ENCODE measurements around the gene SPOPL. TPM values are rescaled to one million over a fixed set of nuclear protein-coding genes. Genes with fewer than 3 reads are reported as not detected.

The SPOPL gene
- polyA plus RNA-seq, 1 of the 3 experiments (the other 2 are of a cell fraction): 4.5 TPM

DNA sequence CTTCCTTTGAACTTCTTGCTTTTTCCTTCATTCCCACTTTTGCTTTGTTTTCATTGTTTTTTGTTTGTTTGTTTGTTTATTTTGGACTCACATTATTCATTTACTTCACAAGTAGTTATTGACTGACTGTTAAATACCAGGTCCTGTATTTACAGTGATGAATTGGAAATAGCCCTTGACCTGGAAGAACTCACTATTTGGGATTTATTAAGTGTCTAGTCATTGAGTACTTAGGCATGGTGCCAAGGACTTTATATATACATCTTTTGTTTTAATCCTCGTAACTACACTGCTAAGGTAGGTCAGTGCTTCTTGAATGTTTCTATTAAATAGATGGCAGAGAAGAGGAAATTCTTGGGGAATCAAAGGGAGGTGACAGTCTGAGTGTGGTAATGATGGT lies 11.1 kb downstream of the SPOPL start:
- Histone ChIP-seq H3K9me2 (no peaks in the 10 kb centered on the region), H3K4me2 (no peak overlapping the region), H3K27ac (ENCODE audit: low read depth in 2 of 2, low read length in 1 of 2) (no peak overlapping the region), H3F3A (replicated peaks; ENCODE audit: insufficient read depth) (no peaks in the 10 kb centered on the region), H2AFZ (ENCODE audit: low read depth) (no peak overlapping the region), H3K9ac (no peak overlapping the region), H4K20me1 (ENCODE audit: insufficient read depth) (no peaks in the 10 kb centered on the region), H3K36me3 (replicated peaks in 1 of 2; ENCODE audit: control insufficient read depth in 1 of 2, insufficient read depth in 2 of 2, low read length in 1 of 2) (no peaks in the 10 kb centered on the region), H3K4me3 (ENCODE audit: low read depth in 2 of 2, low read length in 1 of 2) (no peak overlapping the region), H3K4me1 (ENCODE audit: control insufficient read depth in 1 of 2, insufficient read depth in 2 of 2, low read depth in 1 of 2, low read length in 1 of 2) (peaks cover 0 to 8% of the 10 kb centered on the region in 2 experiments; a peak in 1 of 4 replicates), H3K79me2 (ENCODE audit: insufficient read depth) (peaks cover 89% of the 10 kb centered on the region), H3K9me3 (no peaks in the 10 kb centered on the region; the same call in 1 of the 2 replicates), H3K27me3 (ENCODE audit: insufficient read depth) (no peaks in the 10 kb centered on the region)
- ChIA-PET CTCF (no interaction called here), POLR2A (no interaction called here)
- WGBS (ENCODE audit: low lambda C conversion rate): 85% methylated on average over 1 of the region's 1 CpG
- no peak for DNase-seq
- TF ChIP-seq FOXM1 (IDR thresholded peaks at IDR 0.05; ENCODE audit: low read depth) (no peak), TCF12 (IDR thresholded peaks at IDR 0.05) (no peak)

DNA sequence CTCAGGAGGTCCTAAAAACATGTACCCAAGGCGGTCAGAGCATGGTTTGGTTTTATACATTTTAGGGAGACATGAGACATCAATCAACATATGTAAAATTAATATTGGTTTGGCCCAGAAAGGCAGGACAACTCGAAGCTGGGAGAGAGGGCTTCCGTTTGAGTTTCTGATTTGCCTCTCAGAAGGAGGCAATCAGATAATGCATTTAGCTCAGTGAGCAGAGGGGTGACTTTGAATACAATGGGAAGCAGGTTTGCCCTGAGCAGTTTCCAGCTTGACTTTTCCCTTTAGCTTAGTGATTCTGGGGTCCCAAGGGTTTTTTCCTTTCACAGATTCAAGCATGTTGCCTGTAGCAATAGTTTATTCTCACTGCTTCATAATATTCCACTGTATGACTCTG lies 12.6 kb downstream of the SPOPL start:
- no peaks in the 10 kb centered on the region; the same call in 1 of the 2 replicates for H3K9me3 ChIP-seq
- H3K79me2 ChIP-seq (ENCODE audit: insufficient read depth): peaks cover 87% of the 10 kb centered on the region
- 82% methylated on average over 3 of the region's 3 CpGs for WGBS (ENCODE audit: low lambda C conversion rate)
- H3K4me2 ChIP-seq: no peak overlapping the region
- no peaks in the 10 kb centered on the region for H3F3A ChIP-seq (replicated peaks; ENCODE audit: insufficient read depth)
- no peak overlapping the region for H3K9ac ChIP-seq
- no peak overlapping the region for H3K4me3 ChIP-seq (ENCODE audit: low read depth in 2 of 2, low read length in 1 of 2)
- no peaks in the 10 kb centered on the region for H3K9me2 ChIP-seq
- DNase-seq: no peak
- H4K20me1 ChIP-seq (ENCODE audit: insufficient read depth): no peaks in the 10 kb centered on the region; the same call in 1 of the 2 replicates
- ChIA-PET POLR2A (no interaction called here), CTCF (no interaction called here)
- H3K27me3 ChIP-seq (ENCODE audit: insufficient read depth): no peaks in the 10 kb centered on the region
- H3K4me1 ChIP-seq (ENCODE audit: control insufficient read depth in 1 of 2, insufficient read depth in 2 of 2, low read depth in 1 of 2, low read length in 1 of 2): peaks cover 0 to 8% of the 10 kb centered on the region in 2 experiments; a peak in 2 of 4 replicates
- no peak overlapping the region for H3K27ac ChIP-seq (ENCODE audit: low read depth in 2 of 2, low read length in 1 of 2)
- H3K36me3 ChIP-seq (replicated peaks in 1 of 2; ENCODE audit: control insufficient read depth in 1 of 2, insufficient read depth in 2 of 2, low read length in 1 of 2): no peaks in the 10 kb centered on the region
- H2AFZ ChIP-seq (ENCODE audit: low read depth): no peak overlapping the region
- TF ChIP-seq RAD21 (IDR thresholded peaks at IDR 0.05; ENCODE audit: low read length): no peak
- TF ChIP-seq TEAD4 (IDR thresholded peaks at IDR 0.05; ENCODE audit: borderline replicate concordance, insufficient read depth): no peak
- TF ChIP-seq REST (IDR thresholded peaks at IDR 0.05; ENCODE audit: low read depth, low read length): no peak
- TF ChIP-seq RFX5 (IDR thresholded peaks at IDR 0.05; ENCODE audit: low read length): no peak
- no peak for TF ChIP-seq EP300 (IDR thresholded peaks at IDR 0.05; ENCODE audit: borderline replicate concordance in 1 of 2, low read depth in 1 of 2, low read length in 1 of 2)
- TF ChIP-seq, protein P1, sequence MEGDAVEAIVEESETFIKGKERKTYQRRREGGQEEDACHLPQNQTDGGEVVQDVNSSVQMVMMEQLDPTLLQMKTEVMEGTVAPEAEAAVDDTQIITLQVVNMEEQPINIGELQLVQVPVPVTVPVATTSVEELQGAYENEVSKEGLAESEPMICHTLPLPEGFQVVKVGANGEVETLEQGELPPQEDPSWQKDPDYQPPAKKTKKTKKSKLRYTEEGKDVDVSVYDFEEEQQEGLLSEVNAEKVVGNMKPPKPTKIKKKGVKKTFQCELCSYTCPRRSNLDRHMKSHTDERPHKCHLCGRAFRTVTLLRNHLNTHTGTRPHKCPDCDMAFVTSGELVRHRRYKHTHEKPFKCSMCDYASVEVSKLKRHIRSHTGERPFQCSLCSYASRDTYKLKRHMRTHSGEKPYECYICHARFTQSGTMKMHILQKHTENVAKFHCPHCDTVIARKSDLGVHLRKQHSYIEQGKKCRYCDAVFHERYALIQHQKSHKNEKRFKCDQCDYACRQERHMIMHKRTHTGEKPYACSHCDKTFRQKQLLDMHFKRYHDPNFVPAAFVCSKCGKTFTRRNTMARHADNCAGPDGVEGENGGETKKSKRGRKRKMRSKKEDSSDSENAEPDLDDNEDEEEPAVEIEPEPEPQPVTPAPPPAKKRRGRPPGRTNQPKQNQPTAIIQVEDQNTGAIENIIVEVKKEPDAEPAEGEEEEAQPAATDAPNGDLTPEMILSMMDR (IDR thresholded peaks at IDR 0.05): no peak
- TF ChIP-seq TAF1 (IDR thresholded peaks at IDR 0.05; ENCODE audit: borderline replicate concordance, low read depth, low read length): no peak
- no peak for TF ChIP-seq NRF1 (IDR thresholded peaks at IDR 0.05; ENCODE audit: low read depth, low read length)
- TF ChIP-seq, protein P2, sequence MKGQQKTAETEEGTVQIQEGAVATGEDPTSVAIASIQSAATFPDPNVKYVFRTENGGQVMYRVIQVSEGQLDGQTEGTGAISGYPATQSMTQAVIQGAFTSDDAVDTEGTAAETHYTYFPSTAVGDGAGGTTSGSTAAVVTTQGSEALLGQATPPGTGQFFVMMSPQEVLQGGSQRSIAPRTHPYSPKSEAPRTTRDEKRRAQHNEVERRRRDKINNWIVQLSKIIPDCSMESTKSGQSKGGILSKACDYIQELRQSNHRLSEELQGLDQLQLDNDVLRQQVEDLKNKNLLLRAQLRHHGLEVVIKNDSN (IDR thresholded peaks at IDR 0.05; ENCODE audit: borderline replicate concordance, low read depth): no peak
- TF ChIP-seq EZH2phosphoT487 (IDR thresholded peaks at IDR 0.05; ENCODE audit: borderline replicate concordance, low read depth): no peak
- TF ChIP-seq JUND (IDR thresholded peaks at IDR 0.05): no peak
- no peak for TF ChIP-seq MXI1 (IDR thresholded peaks at IDR 0.05; ENCODE audit: low read depth, low read length)
- no peak for TF ChIP-seq POLR2AphosphoS5 (IDR thresholded peaks at IDR 0.05; ENCODE audit: low read depth, low read length)
- TF ChIP-seq PBX3 (IDR thresholded peaks at IDR 0.05): no peak
- TF ChIP-seq, protein P3, sequence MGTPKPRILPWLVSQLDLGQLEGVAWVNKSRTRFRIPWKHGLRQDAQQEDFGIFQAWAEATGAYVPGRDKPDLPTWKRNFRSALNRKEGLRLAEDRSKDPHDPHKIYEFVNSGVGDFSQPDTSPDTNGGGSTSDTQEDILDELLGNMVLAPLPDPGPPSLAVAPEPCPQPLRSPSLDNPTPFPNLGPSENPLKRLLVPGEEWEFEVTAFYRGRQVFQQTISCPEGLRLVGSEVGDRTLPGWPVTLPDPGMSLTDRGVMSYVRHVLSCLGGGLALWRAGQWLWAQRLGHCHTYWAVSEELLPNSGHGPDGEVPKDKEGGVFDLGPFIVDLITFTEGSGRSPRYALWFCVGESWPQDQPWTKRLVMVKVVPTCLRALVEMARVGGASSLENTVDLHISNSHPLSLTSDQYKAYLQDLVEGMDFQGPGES (IDR thresholded peaks at IDR 0.05; ENCODE audit: low read depth, low read length): no peak
- TF ChIP-seq, protein P4, sequence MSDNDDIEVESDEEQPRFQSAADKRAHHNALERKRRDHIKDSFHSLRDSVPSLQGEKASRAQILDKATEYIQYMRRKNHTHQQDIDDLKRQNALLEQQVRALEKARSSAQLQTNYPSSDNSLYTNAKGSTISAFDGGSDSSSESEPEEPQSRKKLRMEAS (IDR thresholded peaks at IDR 0.05; ENCODE audit: low read depth): no peak
- no peak for TF ChIP-seq MEF2A (IDR thresholded peaks at IDR 0.05; ENCODE audit: borderline replicate concordance, low read depth)
- no peak for TF ChIP-seq ELF1 (IDR thresholded peaks at IDR 0.05)
- TF ChIP-seq GATA2 (CRISPR knock-in tag; IDR thresholded peaks at IDR 0.05): no peak

Measured in SK-N-SH (cell line).